ENCODE results near the gene BAHCC1. TPM values are rescaled to one million over a fixed set of nuclear protein-coding genes. Genes with fewer than 3 reads are reported as not detected.

Gene BAHCC1
- total and polyA plus RNA-seq, 2 of the 4 experiments (the other 2 are of a cell fraction), result 0.36 to 7.8 TPM

DNA sequence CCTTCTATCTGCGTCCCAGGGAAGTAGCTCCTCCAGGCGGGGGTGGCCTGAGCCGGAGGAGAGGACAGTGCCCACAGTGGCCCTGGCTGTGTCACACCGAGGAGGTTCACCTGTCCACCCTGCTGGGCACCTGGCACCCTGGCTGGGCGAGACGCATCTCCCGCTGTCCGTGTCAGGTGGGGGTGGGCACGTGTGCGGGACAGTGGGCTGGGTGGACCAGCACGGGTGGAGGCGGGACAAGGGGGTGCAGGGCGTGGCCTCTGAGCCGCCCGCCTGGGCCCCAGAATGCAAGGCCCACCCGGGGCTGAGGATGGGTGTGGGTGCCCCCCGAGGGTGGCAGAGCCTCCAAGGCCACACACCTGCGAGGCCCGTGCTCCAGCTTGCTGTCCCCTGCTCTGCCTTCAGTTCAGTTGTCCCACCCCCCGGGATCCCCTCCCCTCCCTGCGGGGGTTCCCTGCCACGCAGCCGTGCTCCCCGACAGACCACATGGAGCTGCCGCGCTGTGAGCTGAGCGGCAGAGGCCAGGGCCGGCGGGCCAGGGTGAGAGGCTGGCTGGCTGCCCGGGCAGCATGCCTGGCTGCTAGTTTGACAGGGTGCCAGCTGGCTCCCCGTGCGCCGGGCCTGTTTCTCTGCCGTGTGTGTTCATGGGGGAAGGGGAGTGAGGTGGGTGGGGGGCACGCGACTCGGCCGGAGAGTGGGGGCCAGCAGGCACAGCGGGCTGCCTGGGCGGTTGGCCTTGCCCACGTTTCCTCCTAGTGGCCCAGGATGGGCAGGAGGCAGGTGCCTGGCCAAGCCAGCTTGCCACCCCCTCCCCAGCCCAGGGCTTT lies 33.9 kb downstream of the BAHCC1 start:
- POLR2A ChIA-PET (ENCODE audit: unreplicated experiment), result no interaction called here
- H3K4me1 ChIP-seq (ENCODE audit: control insufficient read depth, insufficient read depth, low read length), result peaks cover 17% of the 10 kb centered on the region
- peak; percentile 67 for DNase-seq
- TF ChIP-seq POLR2A (IDR thresholded peaks at IDR 0.05; ENCODE audit: low read depth, low read length), result no peak
- peak; percentile 72; the same call in 1 of the 2 replicates for TF ChIP-seq MAZ (IDR thresholded peaks at IDR 0.05; ENCODE audit: borderline replicate concordance, low read depth, low read length)
- no peak for TF ChIP-seq RFX5 (IDR thresholded peaks at IDR 0.05; ENCODE audit: low read depth, low read length)
- TF ChIP-seq, protein P1, sequence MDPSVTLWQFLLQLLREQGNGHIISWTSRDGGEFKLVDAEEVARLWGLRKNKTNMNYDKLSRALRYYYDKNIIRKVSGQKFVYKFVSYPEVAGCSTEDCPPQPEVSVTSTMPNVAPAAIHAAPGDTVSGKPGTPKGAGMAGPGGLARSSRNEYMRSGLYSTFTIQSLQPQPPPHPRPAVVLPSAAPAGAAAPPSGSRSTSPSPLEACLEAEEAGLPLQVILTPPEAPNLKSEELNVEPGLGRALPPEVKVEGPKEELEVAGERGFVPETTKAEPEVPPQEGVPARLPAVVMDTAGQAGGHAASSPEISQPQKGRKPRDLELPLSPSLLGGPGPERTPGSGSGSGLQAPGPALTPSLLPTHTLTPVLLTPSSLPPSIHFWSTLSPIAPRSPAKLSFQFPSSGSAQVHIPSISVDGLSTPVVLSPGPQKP (IDR thresholded peaks at IDR 0.05; ENCODE audit: borderline replicate concordance, low read depth, low read length), result no peak
- peak; percentile 66 for TF ChIP-seq BHLHE40 (IDR thresholded peaks at IDR 0.05; ENCODE audit: low read depth, low read length)
- TF ChIP-seq, protein P2, sequence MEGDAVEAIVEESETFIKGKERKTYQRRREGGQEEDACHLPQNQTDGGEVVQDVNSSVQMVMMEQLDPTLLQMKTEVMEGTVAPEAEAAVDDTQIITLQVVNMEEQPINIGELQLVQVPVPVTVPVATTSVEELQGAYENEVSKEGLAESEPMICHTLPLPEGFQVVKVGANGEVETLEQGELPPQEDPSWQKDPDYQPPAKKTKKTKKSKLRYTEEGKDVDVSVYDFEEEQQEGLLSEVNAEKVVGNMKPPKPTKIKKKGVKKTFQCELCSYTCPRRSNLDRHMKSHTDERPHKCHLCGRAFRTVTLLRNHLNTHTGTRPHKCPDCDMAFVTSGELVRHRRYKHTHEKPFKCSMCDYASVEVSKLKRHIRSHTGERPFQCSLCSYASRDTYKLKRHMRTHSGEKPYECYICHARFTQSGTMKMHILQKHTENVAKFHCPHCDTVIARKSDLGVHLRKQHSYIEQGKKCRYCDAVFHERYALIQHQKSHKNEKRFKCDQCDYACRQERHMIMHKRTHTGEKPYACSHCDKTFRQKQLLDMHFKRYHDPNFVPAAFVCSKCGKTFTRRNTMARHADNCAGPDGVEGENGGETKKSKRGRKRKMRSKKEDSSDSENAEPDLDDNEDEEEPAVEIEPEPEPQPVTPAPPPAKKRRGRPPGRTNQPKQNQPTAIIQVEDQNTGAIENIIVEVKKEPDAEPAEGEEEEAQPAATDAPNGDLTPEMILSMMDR (conservative IDR thresholded peaks at IDR 0.05; ENCODE audit: low read depth, low read length), result no peak
- no peak for TF ChIP-seq RCOR1 (IDR thresholded peaks at IDR 0.05; ENCODE audit: insufficient replicate concordance, low read length)
- TF ChIP-seq CHD1 (IDR thresholded peaks at IDR 0.05; ENCODE audit: low read depth, low read length), result no peak
- no peak for TF ChIP-seq CEBPB (IDR thresholded peaks at IDR 0.05; ENCODE audit: low read depth, low read length)
- peak; percentile 23; the same call in 1 of the 2 replicates for TF ChIP-seq RAD21 (IDR thresholded peaks at IDR 0.05; ENCODE audit: low read length)
- no peak for TF ChIP-seq MAFK (IDR thresholded peaks at IDR 0.05; ENCODE audit: low read depth, low read length)
- TF ChIP-seq MXI1 (IDR thresholded peaks at IDR 0.05; ENCODE audit: borderline replicate concordance, low read depth, low read length), result peak; percentile 93
- TF ChIP-seq NFE2L2 (IDR thresholded peaks at IDR 0.05; ENCODE audit: low read depth, low read length), result no peak
- no peak for TF ChIP-seq SMC3 (IDR thresholded peaks at IDR 0.05; ENCODE audit: low read depth, low read length)

More for the DNA sequence above, 33.9 kb downstream of the BAHCC1 start:
- no peak overlapping the region for H3K27ac ChIP-seq (ENCODE audit: insufficient read depth, low read length)
- CTCF ChIA-PET, result no interaction called here
- no peak overlapping the region for H3K9ac ChIP-seq (ENCODE audit: low read depth, low read length)
- 0 out of 2 replicates have a peak overlapping the region, but pooled peaks have one; percentile 14 for H2BK20ac ChIP-seq (ENCODE audit: low read depth, low read length)
- H2BK15ac ChIP-seq (ENCODE audit: low read depth, low read length), result no peak overlapping the region; the same call in 2 of the 3 replicates
- no peak overlapping the region for H3K4me3 ChIP-seq (ENCODE audit: insufficient read depth, low read depth, low read length)
- H4K91ac ChIP-seq (ENCODE audit: insufficient read depth, low read depth, low read length), result peak overlapping the region; percentile 21; the same call in 1 of the 2 replicates
- H3K18ac ChIP-seq (ENCODE audit: low read depth, low read length), result no peak overlapping the region
- WGBS, 2 experiments (ENCODE audit: extremely low coverage in 2 of 2, insufficient read length in 1 of 2), result 32% methylated on average over 11 of the region's 41 CpGs; no CpG with 5 or more reads in 1 of the 2 experiments
- intact Hi-C loops (cut with micrococcal nuclease) (no loop called here), in situ Hi-C loops (cut with MboI; ENCODE audit: low sequenced_read_pairs) (no loop called here), dilution Hi-C loops (cut with HindIII; ENCODE audit: low sequenced_read_pairs, unreplicated experiment) (no loop called here)
- H3K27me3 ChIP-seq (ENCODE audit: control insufficient read depth, insufficient read depth, low read length), result no peaks in the 10 kb centered on the region
- no peak overlapping the region for H4K5ac ChIP-seq (ENCODE audit: low read depth, low read length)
- peak overlapping the region; percentile 88; the same call in 1 of the 2 replicates for H2AK5ac ChIP-seq (ENCODE audit: low read depth, low read length)
- no peak overlapping the region for H3K56ac ChIP-seq (ENCODE audit: extremely low read depth, insufficient read depth, low read length)
- H3K36me3 ChIP-seq (ENCODE audit: control insufficient read depth, insufficient read depth, low read length), result no peaks in the 10 kb centered on the region; the same call in 1 of the 2 replicates
- H3K4me2 ChIP-seq (ENCODE audit: low read depth, low read length), result peak overlapping the region; percentile 38; the same call in 1 of the 2 replicates
- ATAC-seq (ENCODE audit: low read depth), result peak; percentile 90
- no peak overlapping the region; a peak in 1 of 4 replicates for H4K8ac ChIP-seq (ENCODE audit: low read depth in 2 of 2, low read length in 2 of 2)
- BruUV-seq (replicated peaks), result no TSS peak
- peaks cover 10% of the 10 kb centered on the region for H3K9me1 ChIP-seq (ENCODE audit: insufficient read depth, low read length)
- H2BK120ac ChIP-seq (ENCODE audit: low read depth, low read length), result peak overlapping the region; percentile 15; the same call in 1 of the 2 replicates
- H3K9me3 ChIP-seq (ENCODE audit: control insufficient read depth, insufficient read depth, low read length), result no peaks in the 10 kb centered on the region
- no peak overlapping the region; the same call in 1 of the 2 replicates for H3K14ac ChIP-seq (replicated peaks; ENCODE audit: low read depth, low read length)
- peaks cover 8% of the 10 kb centered on the region for H4K20me1 ChIP-seq (ENCODE audit: insufficient read depth, low read length)
- peak overlapping the region; percentile 27; the same call in 1 of the 2 replicates for H3K4ac ChIP-seq (ENCODE audit: low read depth, low read length)
- H3K23ac ChIP-seq (ENCODE audit: low read depth, low read length), result no peak overlapping the region
- H2AFZ ChIP-seq (replicated peaks; ENCODE audit: low read length, poor library complexity), result peak overlapping the region; percentile 63
- H2AK9ac ChIP-seq (replicated peaks; ENCODE audit: low read depth, low read length, poor library complexity), result peak overlapping the region; percentile 82
- H2BK5ac ChIP-seq (ENCODE audit: low read depth, low read length, poor library complexity, severe bottlenecking), result no peak overlapping the region
- peaks cover 18 to 35% of the 10 kb centered on the region in 2 experiments for H3K79me1 ChIP-seq (ENCODE audit: low read depth in 1 of 2, low read length in 2 of 2)
